SIG-M5 (cell line): ENCODE results near the gene APOBR.
A peak's percentile ranks its signal among the peaks of the same experiment; 100 is the strongest.
"Not testable (repeated sequence)": the region's sequence is repeated elsewhere in the genome, so short reads cannot be mapped to it uniquely, and the experiment has no call there.

Experiments
- DNase-seq: peaks from one replicate; lab custom pipeline; 2025; lab: John Stamatoyannopoulos, UW

Gene APOBR

DNA sequence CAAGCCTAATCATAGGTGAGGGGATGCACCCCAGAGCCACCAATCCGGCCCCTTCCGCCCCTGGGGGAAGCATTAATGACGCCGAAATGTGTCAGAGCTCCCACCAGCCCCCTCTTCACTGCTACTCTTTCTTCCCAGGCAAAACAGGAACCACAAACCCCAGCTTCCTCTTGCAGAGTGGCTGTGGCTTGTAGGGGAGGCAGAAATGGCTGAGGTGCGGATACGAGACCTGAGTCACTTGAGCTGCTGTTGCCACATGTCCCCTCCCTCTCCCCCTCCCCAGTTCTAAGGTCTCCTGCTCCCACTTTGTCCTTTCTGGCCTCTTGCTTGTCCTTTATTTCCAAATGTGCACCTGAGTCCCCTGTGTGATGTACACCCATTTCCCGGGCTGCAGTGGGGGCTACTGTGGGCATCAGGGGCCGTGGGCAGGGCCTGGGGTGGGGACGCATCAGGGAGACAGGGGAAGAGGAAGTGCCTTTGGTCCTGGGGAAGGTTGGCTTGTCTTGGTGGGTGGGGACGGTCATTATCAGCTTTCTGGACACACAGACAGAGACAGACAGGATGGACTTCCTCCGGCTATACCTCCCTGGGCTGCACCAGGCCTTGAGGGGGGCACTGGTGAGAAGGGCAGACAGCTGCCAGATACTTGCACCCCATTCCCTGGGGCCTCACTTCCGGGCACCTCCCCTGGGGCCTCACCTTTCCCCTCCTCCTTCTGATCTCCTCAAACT lies at the start of gene APOBR:
TSS of gene APOBR (plus strand) at position 523 of the 731 bp plus-strand sequence. CDS start at position 562, 39 bp downstream.
- DNase-seq: peak; percentile 90

DNA sequence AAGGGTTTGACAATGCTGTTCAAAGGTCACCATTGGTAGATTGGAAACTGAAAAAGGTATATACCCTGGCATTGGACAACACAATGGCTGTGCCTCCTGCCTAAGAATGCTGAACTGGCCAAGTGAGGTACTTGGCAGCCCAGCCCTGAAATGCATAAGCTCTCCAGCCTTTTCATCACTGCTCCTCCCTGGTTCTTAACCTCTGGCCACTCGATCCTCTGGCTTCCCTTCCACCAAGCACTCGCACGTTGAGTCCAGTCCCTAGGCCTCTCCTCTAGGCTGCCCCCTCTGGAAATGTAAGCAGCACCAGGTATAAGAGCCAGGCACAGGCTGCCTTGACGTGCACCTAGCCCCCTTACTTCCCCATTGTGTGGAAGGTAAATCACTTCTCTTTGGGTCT lies 48.1 kb upstream of the APOBR start:
- not testable (repeated sequence) for DNase-seq

GRCh38 chr16:28447081-28447480 lies 47.4 kb upstream of the APOBR start:
- not testable (repeated sequence) for DNase-seq

DNA sequence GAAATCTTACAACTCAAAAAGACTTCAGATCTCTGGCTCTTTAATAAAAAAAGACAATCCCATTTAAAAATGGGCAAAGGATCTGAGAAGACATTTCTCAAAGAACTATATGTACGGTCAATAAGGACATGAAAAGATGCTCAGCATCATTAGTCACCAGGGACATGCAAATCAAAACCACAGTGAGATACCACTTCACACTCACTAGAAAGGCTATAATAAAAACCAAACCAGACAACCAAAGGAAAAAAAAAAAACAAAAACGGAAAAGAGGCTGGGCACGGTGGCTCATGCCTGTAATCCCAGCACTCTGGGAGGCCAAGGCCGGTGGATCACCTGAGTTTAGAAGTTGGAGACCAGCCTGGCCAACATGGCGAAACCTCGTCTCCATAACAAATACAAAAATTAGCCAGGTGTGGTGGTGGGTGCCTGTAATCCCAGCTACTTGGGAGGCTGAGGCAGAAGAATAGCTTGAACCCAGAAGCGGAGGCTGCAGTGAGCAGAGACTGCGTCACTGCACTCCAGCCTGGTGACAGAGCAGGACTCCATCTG lies 20.7 kb upstream of the APOBR start:
- no peak for DNase-seq

DNA sequence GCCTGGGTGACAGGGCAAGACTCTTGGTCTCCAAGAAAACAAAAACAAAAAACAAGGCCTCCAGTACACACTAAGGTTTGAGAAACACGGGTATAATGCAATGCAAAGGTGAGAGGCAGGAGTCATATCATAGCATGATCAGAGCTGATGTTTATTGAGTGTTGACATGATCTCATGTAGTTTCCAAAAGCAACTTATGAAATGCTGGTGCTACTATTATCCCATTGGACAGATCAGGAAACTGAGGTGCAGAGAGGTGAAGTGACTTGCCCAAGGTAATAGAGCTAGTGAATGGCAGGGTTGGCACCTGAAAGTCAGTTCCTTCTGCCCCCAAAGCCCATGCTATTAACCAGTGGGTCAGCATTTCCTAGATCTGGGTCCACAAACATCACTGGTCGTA lies 19.2 kb upstream of the APOBR start:
- DNase-seq: no peak

- DNase-seq: no peak
Measured at GRCh38 chr16:28477311-28477920, 17.0 kb upstream of the APOBR start.

- peak; percentile 20 for DNase-seq
Measured at GRCh38 chr16:28478506-28479180, 15.8 kb upstream of the APOBR start.

- no peak for DNase-seq
Measured at GRCh38 chr16:28482026-28482425, 12.4 kb upstream of the APOBR start.

GRCh38 chr16:28483361-28483760 lies 11.1 kb upstream of the APOBR start:
- DNase-seq: not testable (repeated sequence)

DNA sequence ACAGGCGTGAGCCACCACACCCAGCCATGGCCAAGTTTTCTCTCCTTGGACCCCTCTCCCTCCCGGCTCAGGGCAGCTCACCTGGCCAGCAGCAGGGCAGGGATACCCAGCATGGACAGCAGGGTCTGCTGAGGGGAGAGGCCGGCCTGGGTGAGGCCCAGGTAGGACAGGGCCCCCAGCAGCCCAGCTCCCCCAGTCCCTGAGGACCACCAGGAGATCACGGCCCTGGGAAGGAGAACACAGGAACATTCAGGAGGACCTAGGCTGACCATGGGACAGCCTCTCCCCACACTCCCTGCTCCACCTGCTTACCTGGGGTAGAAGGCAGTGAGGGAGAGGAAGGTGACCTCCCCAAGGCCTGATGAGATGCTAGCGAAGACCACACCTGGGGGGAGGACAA lies 8.2 kb upstream of the APOBR start:
- DNase-seq: no peak

DNA sequence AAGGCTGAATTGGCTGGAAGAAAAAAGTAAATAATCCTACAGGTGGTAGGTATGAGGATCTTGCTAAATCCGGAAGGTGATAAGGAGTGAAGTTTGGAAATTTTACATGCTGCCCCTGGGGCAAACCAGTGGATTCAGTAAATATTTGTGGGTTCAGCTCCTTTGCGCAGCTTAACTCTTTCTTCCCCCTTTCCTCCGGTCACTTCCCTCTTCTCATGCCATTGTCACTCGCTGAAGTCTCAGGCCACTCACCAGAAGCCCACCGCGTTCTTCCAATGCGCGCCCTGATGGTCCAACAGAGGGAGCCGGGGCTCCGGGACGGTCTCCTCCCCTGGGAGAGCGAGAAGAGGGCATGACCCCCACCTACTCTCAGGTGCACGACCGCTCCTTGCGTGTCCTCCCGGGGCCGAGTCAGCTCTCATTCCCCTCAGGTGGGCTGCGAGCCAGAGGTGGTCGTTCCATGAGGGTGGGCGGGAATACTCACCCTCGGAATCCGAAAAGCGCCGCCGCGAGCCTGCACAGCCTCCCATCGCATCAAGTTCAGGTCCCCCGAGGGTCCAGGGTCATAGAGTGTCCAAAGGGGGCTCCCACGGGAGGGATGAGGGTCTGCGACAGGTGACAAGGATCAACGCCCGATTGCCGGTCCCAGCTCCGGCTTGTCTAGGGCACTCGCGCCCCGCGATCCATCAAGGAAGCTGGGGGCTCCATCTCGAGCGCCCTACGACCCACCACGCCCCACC lies 3.0 kb upstream of the APOBR start:
- peak; percentile 4 for DNase-seq

DNA sequence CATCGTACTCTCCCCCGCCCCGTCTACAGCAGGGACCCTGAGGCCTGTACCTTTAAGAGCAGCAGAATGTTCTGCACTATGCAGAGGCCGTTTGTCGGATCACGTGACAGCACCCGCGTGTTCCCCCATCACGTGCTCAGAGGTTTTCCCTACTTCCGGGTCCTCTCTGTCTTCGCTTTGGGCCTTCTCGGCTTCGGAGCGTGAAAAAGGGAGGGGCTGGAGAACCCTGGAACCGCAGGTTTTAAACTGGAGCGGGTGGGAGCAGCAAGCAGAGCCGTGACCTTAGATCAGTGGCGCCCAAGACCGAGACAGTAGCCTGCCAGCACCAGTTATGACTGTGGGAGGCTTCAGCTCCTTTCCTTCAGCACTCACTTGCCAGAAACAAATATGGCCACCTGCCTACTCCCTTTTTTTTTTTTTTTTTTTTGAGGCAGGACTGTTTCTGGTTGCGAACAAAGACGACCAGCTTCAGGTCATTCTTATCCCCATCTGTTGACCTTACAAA lies 2.4 kb upstream of the APOBR start, which contains the start of gene CLN3:
TSS of gene CLN3 (minus strand) at position 105 of the 505 bp plus-strand sequence. CDS start 315 bp downstream, outside the sequence.
- peak; percentile 77 for DNase-seq

- no peak for DNase-seq
Measured at GRCh38 chr16:28492511-28492910, 1.9 kb upstream of the APOBR start.

GRCh38 chr16:28495098-28495793 lies 803 bp downstream of the APOBR start:
- DNase-seq: no peak

DNA sequence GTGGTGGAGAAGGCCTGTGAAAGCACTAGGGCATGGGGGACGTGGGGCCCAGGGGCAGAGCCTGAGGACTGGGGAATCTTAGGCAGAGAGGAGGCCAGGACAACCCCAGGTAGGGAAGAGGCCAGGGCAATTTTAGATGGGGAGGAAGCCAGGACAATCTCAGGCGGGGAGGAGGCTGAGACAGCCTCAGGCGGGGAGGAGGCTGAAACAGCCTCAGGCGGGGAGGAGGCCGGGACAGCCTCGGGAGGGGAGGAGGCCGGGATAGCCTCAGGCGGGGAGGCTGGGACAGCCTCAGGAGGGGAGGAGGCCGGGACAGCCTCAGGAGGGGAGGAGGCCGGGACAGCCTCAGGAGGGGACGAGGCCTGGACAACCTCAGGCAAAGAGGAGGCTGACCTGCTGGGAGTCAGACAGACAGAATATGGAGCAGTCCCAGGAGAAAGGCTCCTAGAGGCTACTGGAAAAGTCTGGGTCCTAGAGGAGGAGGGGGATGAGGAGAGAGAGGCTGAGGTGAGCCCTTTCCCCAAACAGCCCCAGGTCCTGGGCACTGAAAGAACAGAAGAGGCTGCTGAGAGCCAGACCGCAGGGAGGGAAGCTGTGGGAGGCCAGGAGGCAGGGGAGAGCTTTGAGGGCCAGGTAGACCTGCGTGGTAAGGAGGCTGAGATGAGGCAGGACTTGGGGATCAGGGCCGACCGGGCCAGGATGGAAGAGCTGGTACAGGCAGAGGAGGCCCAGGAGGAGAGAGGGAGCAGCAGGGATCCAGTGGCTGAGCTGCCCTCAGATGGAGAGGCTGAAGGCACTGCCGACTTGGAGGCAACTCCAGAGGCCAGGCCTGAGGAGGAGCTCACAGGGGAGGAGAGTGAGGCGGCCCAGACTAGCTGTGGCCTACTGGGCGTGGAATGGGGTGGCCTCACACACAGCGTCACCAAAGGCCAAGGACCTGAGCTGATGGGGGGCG lies 1.6 kb downstream of the APOBR start:
- no peak for DNase-seq

GRCh38 chr16:28496844-28497243 lies 2.4 kb downstream of the APOBR start:
- DNase-seq: no peak

GRCh38 chr16:28497386-28497785 lies 2.9 kb downstream of the APOBR start:
- no peak for DNase-seq

GRCh38 chr16:28497861-28498599 lies 3.6 kb downstream of the APOBR start:
- DNase-seq: no peak

- no peak for DNase-seq
Measured at GRCh38 chr16:28498666-28499381, 4.4 kb downstream of the APOBR start.
